IPS-18a (cell line): ENCODE results near the gene PPM1J.

Source experiments
- H3K27ac ChIP-seq: one replicate; pipeline ENCODE4 v1.5.1; 2013; ENCODE audit warnings: low read length
- H3K27me3 ChIP-seq: one replicate; pipeline ENCODE4 v1.6.1; 2013; ENCODE audit warnings: mild to moderate bottlenecking, low read length; ENCODE audit not compliant: control insufficient read depth, insufficient read depth
- H3K36me3 ChIP-seq: one replicate; pipeline ENCODE4 v1.6.1; 2013; ENCODE audit warnings: low read depth, low read length; ENCODE audit not compliant: control insufficient read depth
- H3K4me1 ChIP-seq: one replicate; pipeline ENCODE4 v1.6.1; 2013; ENCODE audit warnings: low read depth, low read length; ENCODE audit not compliant: control insufficient read depth
- H3K4me3 ChIP-seq: one replicate; pipeline ENCODE4 v1.5.1; 2013; ENCODE audit warnings: low read length
- H3K9ac ChIP-seq: one replicate; pipeline ENCODE4 v1.6.1; 2013; ENCODE audit warnings: mild to moderate bottlenecking, low read length, moderate library complexity
- H3K9me3 ChIP-seq: one replicate; pipeline ENCODE4 v1.6.1; 2013; ENCODE audit warnings: low read depth, low read length; ENCODE audit not compliant: control insufficient read depth

Gene PPM1J

DNA sequence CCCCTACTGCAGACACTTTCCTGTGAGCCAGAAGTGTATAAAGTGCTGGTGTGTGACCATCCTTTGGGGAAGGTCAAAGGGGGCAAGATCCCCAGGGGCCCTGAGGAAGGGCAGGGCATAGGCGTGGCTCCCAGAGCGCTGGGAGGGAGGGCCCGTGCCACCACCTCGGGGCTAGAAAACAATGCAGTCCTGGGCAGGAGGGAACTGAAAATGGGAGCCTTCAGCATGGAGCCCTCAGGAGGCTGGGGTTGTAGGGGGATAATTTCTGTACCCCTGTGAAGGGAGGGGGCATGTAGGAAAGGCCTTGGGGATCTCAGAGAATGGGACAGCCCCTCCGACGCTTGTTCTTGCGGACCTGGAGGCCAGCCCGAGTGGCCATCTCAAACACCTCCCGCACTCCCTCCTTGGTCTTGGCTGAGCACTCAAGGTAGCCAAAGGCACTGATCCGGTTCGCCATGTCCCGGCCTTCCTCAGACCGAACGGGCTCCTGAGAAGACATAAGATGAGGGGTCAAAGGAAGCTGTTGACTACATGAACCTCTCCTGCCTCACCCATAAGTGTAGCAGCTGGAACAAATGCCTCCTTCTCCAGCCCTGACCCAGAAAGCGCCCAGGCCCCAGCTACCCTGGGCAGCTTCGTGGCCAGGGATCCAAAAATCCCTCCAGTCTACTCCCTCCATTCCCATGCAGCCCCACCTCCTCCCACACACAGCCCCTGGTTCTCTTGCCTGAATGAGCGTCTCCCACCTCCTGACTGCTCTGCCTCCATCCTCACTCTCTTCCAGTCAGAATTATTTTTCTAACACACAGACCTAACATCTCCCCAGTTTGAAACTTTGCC, 13.7 kb downstream of the PPM1J start:
- Histone ChIP-seq H3K36me3 (peaks cover 18% of the 10 kb centered on the region), H3K27me3 (peaks cover 49% of the 10 kb centered on the region), H3K9me3 (no peaks in the 10 kb centered on the region), H3K4me3 (no peak overlapping the region), H3K9ac (no peak overlapping the region), H3K27ac (no peak overlapping the region), H3K4me1 (peaks cover 46% of the 10 kb centered on the region)

DNA sequence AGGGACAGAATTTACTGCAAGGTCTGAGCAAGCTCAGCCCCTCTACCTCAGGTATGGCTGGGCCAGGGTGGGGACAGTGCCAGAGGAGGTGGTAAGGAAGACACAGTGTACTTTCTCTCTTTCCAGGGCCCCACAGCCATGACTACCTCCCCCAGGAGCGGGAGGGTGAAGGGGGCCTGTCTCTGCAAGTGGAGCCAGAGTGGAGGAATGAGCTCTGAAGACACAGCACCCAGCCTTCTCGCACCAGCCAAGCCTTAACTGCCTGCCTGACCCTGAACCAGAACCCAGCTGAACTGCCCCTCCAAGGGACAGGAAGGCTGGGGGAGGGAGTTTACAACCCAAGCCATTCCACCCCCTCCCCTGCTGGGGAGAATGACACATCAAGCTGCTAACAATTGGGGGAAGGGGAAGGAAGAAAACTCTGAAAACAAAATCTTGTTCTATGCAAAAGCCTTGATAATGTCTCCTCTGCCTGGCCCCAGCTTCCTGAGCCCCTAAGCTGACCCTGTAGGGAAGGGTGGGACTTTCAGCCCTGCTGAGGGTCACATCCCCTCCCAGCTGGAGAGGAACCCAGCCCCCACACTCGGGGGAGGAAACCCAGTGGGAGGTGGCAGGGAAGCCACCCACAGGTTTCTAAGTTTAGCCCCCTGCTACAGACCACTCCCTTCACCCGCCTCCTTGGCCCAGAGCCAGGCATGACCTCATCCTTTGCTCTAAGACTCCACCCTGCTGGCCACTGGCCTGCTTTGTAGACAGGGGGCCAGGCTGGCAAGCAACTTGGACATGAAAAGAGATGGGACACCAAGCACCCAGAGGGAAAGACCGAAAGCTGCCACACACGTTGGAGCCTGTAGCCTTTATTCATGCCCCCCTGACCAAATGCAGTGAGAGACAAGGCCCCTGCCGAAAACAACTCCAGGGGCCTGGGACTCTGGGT, 14.6 kb downstream of the PPM1J start:
- peaks cover 18% of the 10 kb centered on the region for H3K36me3 ChIP-seq
- H3K9me3 ChIP-seq, result no peaks in the 10 kb centered on the region
- H3K4me3 ChIP-seq, result no peak overlapping the region
- H3K27ac ChIP-seq, result no peak overlapping the region
- peaks cover 45% of the 10 kb centered on the region for H3K27me3 ChIP-seq
- H3K4me1 ChIP-seq, result peaks cover 40% of the 10 kb centered on the region
- no peak overlapping the region for H3K9ac ChIP-seq

- Histone ChIP-seq H3K9me3 (no peaks in the 10 kb centered on the region), H3K36me3 (peaks cover 21% of the 10 kb centered on the region), H3K4me3 (no peak overlapping the region), H3K27ac (no peak overlapping the region), H3K4me1 (peaks cover 33% of the 10 kb centered on the region), H3K27me3 (peaks cover 45% of the 10 kb centered on the region), H3K9ac (no peak overlapping the region)
Observed at GRCh38 chr1:112699425-112700144, 15.5 kb downstream of the PPM1J start.

DNA sequence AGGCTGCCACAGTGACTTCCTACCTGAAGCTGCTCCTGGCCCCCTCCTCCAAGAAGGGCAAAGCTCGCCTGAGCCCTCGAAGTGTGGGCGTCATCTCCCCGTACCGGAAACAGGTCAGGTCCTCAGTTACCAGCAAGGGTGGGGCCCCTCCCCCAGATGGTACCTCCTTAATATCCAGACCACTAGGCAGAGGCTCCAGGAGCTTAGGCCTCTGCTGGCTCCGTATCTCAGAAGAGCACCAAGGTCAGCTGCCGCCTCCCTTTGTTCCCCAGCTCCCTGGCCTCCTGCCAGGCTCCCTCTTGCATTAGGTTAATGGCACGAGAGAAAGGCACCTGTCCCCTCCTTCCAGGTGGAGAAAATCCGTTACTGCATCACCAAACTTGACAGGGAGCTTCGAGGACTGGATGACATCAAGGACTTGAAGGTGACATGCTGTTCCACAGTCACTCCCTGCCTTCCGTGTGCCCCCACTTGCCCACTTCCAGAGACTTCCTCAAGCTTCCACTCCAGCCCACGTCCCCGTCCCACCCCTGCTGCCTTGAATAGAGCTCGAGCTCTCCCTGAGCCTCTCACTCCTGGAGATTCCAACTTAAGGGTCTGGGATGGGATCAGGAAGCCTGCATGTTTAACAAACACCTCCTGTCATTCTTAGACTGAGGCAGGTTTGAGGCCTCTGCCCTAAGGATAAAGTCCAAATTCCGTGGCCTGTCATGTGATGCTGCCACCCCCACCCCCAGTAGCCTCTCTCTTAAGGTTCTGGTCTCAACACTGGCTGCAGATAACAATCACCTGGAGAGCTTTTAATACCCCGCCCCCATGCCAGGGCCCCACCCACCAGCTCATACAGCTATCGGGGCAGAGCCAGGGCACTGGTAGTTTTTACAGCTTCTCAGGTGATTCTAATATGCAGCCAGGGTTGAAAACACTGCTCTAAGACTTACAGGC, 16.5 kb downstream of the PPM1J start:
- Histone ChIP-seq H3K9ac (no peak overlapping the region), H3K4me3 (no peak overlapping the region), H3K4me1 (peaks cover 26% of the 10 kb centered on the region), H3K27me3 (peaks cover 35% of the 10 kb centered on the region), H3K36me3 (peaks cover 27% of the 10 kb centered on the region), H3K9me3 (no peaks in the 10 kb centered on the region), H3K27ac (no peak overlapping the region)

GRCh38 chr1:112697781-112698201, 17.3 kb downstream of the PPM1J start:
- Histone ChIP-seq H3K9ac (no peak overlapping the region), H3K4me3 (no peak overlapping the region), H3K4me1 (peaks cover 26% of the 10 kb centered on the region), H3K27ac (no peak overlapping the region), H3K27me3 (peaks cover 28% of the 10 kb centered on the region), H3K36me3 (peaks cover 32% of the 10 kb centered on the region), H3K9me3 (no peaks in the 10 kb centered on the region)

GRCh38 chr1:112696578-112697314, 18.4 kb downstream of the PPM1J start:
- Histone ChIP-seq H3K27me3 (peaks cover 19% of the 10 kb centered on the region), H3K4me1 (peaks cover 26% of the 10 kb centered on the region), H3K36me3 (peaks cover 40% of the 10 kb centered on the region), H3K4me3 (no peak overlapping the region), H3K9ac (no peak overlapping the region), H3K9me3 (no peaks in the 10 kb centered on the region), H3K27ac (no peak overlapping the region)

DNA sequence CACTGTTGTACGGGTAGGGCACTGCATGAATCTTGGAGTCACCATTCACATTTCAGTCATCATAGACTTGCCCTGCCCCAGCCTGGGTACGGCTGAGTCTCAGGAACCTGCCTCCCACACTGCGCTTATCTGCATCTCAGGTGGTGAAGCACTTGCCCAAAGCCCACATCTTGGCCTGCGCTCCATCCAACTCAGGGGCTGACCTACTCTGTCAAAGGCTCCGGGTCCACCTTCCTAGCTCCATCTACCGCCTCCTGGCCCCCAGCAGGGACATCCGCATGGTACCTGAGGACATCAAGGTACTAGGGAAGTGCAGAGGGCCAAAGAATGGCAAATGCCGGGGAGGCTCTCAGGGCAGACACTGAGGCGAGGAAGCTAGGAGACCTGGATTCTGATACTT, 19.9 kb downstream of the PPM1J start:
- H3K4me3 ChIP-seq, result no peak overlapping the region
- no peak overlapping the region for H3K27ac ChIP-seq
- peaks cover 16% of the 10 kb centered on the region for H3K27me3 ChIP-seq
- H3K9me3 ChIP-seq, result no peaks in the 10 kb centered on the region
- H3K9ac ChIP-seq, result no peak overlapping the region
- H3K4me1 ChIP-seq, result peaks cover 12% of the 10 kb centered on the region
- peaks cover 46% of the 10 kb centered on the region for H3K36me3 ChIP-seq

DNA sequence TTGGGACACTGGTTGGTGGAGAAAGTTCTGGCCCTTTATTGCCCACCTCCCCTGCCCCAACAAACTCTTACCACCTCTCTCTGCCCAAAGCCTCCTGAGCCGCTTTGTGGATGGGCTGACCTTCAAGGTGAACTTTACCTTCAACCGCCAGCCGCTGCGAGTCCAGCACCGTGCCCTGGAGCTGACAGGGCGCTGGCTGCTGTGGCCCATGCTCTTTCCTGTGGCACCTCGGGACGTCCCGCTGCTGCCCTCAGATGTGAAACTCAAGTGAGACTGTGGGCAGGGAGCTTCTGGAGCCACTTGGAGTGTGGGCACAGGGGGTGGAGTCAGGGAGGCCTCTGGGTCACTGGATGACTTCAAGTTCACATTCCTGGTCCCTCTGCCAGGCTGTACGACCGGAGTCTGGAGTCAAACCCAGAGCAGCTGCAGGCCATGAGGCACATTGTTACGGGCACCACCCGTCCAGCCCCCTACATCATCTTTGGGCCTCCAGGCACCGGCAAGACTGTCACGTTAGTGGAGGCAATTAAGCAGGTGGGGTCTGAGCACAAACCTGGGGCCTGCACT, 20.7 kb downstream of the PPM1J start:
- peaks cover 7% of the 10 kb centered on the region for H3K4me1 ChIP-seq
- H3K27ac ChIP-seq, result no peak overlapping the region

DNA sequence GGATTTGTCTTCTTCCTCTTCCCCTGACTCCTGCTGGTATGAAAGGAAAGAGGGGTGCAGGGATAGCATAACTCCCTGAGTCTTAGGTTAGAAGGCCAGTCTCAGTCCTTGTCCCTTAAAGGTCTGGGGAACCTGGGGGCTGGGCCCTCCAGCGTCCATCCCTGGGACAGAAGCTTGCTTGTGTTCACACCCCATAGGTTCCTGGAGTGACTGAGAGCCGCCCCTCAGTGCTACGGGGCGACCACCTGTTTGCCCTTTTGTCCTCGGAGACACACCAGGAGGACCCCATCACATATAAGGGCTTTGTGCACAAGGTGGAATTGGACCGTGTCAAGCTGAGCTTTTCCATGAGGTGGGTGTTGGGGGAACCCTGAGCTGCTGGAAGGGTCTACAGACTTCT, 21.3 kb downstream of the PPM1J start:
- H3K27ac ChIP-seq, result no peak overlapping the region
- H3K4me1 ChIP-seq, result peaks cover 7% of the 10 kb centered on the region
- H3K9me3 ChIP-seq, result no peaks in the 10 kb centered on the region
- peaks cover 39% of the 10 kb centered on the region for H3K36me3 ChIP-seq
- peaks cover 2% of the 10 kb centered on the region for H3K27me3 ChIP-seq
- H3K9ac ChIP-seq, result no peak overlapping the region
- H3K4me3 ChIP-seq, result no peak overlapping the region

More for the DNA sequence above, 20.7 kb downstream of the PPM1J start:
- Histone ChIP-seq H3K4me3 (no peak overlapping the region), H3K36me3 (peaks cover 41% of the 10 kb centered on the region), H3K9ac (no peak overlapping the region), H3K27me3 (peaks cover 8% of the 10 kb centered on the region), H3K9me3 (no peaks in the 10 kb centered on the region)

DNA sequence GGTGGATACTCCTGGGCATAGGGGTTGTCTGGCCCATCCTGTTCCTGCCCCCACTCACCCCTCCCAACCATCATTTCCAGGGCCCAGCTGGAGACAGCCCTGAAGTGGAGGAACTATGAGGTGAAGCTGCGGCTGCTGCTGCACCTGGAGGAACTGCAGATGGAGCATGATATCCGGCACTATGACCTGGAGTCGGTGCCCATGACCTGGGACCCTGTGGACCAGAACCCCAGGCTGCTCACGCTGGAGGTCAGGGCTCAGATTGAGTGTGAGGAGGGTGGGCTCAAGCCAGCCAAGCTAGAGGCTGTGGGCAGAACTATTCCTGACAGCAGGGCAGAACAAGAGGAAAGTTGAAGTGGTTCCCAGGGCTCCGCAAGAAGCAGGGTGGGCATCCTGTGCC, 22.5 kb downstream of the PPM1J start:
- H3K27ac ChIP-seq, result no peak overlapping the region
- H3K9me3 ChIP-seq, result no peaks in the 10 kb centered on the region
- H3K9ac ChIP-seq, result no peak overlapping the region
- H3K4me1 ChIP-seq, result no peaks in the 10 kb centered on the region
- H3K36me3 ChIP-seq, result peaks cover 33% of the 10 kb centered on the region
- no peaks in the 10 kb centered on the region for H3K27me3 ChIP-seq
- no peak overlapping the region for H3K4me3 ChIP-seq
